Body of pancreas (tissue), 4 donors: ENCODE measurements around the gene VEGFD. TPM values are rescaled to one million over a fixed set of nuclear protein-coding genes. Genes with fewer than 3 reads are reported as not detected.
"Not testable (repeated sequence)": the region's sequence is repeated elsewhere in the genome, so short reads cannot be mapped to it uniquely, and the experiment has no call there.

ENCODE experiments used
- ATAC-seq: fragments of 150-250 bp; one replicate; pipeline ENCODE4 v1.9.1; 2016
- DNase-seq, 4 donors: peaks; one replicate each; pipeline ENCODE4 v3.0.0-alpha.2; 2019
- H3K27ac ChIP-seq, 4 donors: fragments of 200-600 bp; sonication (generic); 1 replicate in 3 of 4; 2 replicates in 1 of 4; pipeline versions ENCODE4 v1.5.1 to v1.6.1; 2016 to 2019; ENCODE audit warnings: mild to moderate bottlenecking in 1 of 4, mixed read lengths in 1 of 4, moderate library complexity in 1 of 4
- H3K27me3 ChIP-seq, 2 donors: fragments of 200-600 bp; sonication (generic); one replicate each; pipeline ENCODE4 v1.6.0; 2016; ENCODE audit warnings: mild to moderate bottlenecking in 1 of 2
- H3K36me3 ChIP-seq, 2 donors: fragments of 200-600 bp; sonication (generic); replicated peaks in 1 of 2; 2 replicates each; pipeline ENCODE4 v1.5.1; 2016; ENCODE audit warnings: low read depth in 2 of 2; ENCODE audit not compliant: insufficient read depth in 1 of 2
- H3K4me1 ChIP-seq: fragments of 200-600 bp; sonication (generic); one replicate; pipeline ENCODE4 v1.6.0; 2016
- H3K4me3 ChIP-seq, 2 donors: fragments of 200-600 bp; sonication (generic); 1 replicate in 1 of 2; 2 replicates in 1 of 2; pipeline ENCODE4 v1.5.1; 2016 to 2019
- H3K9me3 ChIP-seq, 3 donors: fragments of 200-600 bp; sonication (generic); 1 replicate in 2 of 3; 2 replicates in 1 of 3; pipeline ENCODE4 v1.5.1; 2016
- CTCF ChIP-seq, 7 experiments: fragments of 450-650 bp in 4 of 7; fragments of 200-600 bp in 3 of 7; sonication (generic) in 3 of 7; IDR thresholded peaks; one replicate each; pipeline ENCODE4 v1.5.1; 2016 to 2019; ENCODE audit warnings: antibody characterized with exemption in 7 of 7
- POLR2A ChIP-seq, 3 donors: fragments of 450-650 bp; IDR thresholded peaks; one replicate each; pipeline ENCODE4 v1.6.1; 2016; ENCODE audit warnings: antibody characterized with exemption in 3 of 3, mild to moderate bottlenecking in 2 of 3
- WGBS, 2 donors: methylation state at CpG; one replicate each; pipeline ENCODE4 v1.1.5; 2017; 5-methylcytosine and 5-hydroxymethylcytosine counted together
- intact Hi-C: fragments of 100-400 bp; cut with DNase I; formaldehyde crosslinking; loops from one replicate; pipeline ENCODE4 v1.15.1; 2023
- total RNA-seq, 2 donors: library from RNA; depleted of rRNA; stranded (reverse); fragments of >200 nt; gene quantifications; one replicate each; pipeline ENCODE4 v1.1.0, GENCODE V29; 2016

VEGFD gene
- total RNA-seq, 2 donors from 2014 or later = 0.66 TPM; not detected in 1

DNA sequence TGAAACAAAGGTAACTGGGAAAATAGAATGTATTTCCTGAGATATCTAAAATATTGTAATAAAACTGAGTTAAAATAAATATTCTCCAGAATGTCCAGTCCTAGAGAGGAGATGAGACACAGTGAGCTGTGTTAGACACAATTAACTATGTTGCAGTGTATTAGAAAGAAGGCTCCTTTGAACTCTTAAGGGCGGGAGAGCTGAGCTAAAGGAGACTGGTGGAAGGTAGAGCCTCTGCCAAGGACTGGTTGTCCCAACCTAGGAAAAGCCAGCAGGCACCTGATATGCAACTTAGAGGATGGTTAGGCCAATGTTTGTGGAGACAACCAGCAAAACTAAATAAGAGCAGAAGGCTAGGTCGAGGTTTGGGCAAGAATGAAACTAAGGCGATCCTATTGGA lies 73.1 kb downstream of the VEGFD start:
- 77 to 81% methylated on average over 3 of the region's 3 CpGs for WGBS, 2 donors
- Histone ChIP-seq H3K36me3 (no peaks in the 10 kb centered on the region), H3K4me1 (peaks cover 4% of the 10 kb centered on the region), H3K27me3 (no peaks in the 10 kb centered on the region), H3K9me3 (no peaks in the 10 kb centered on the region), H3K4me3 (no peak overlapping the region), H3K27ac (peak overlapping the region in 1 of 4 donors; percentile 65)
- ATAC-seq (no peak), DNase-seq (peak in 1 of 4 donors; percentile 19)
- TF ChIP-seq CTCF (IDR thresholded peaks at IDR 0.05) (no peak), POLR2A (IDR thresholded peaks at IDR 0.05) (no peak)
- intact Hi-C loops = no loop called here

DNA sequence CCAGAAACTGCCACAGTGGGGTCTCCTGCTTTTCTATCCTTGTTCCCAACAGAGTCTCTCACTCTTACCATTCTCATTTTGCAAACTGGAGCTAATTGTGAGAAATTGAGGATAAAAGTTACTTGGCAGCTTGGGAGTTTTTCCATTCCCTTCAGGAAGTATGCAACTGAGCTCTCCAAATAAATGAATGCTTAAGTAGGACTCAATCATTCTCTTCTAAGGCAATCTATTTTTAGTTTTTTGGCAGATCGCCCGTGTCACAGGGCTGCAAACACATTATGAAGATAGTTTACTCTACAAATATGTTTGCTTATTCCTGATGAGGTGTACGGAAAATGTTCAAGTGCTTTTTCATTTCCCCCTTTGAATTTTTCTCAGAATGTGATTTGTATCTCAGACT lies 74.1 kb downstream of the VEGFD start:
- TF ChIP-seq CTCF (IDR thresholded peaks at IDR 0.05) (no peak), POLR2A (IDR thresholded peaks at IDR 0.05) (no peak)
- WGBS, 2 donors = 0 to 10% methylated on average over 3 of the region's 3 CpGs
- ATAC-seq (peak; percentile 82), DNase-seq (peak; percentile 45 to 73 (median 68))
- intact Hi-C loops = no loop called here
- H3K27ac ChIP-seq = peak overlapping the region; percentile 15 to 65 (median 58)
- peaks cover 4% of the 10 kb centered on the region for H3K4me1 ChIP-seq
- H3K9me3 ChIP-seq = no peaks in the 10 kb centered on the region
- no peaks in the 10 kb centered on the region for H3K27me3 ChIP-seq
- no peaks in the 10 kb centered on the region for H3K36me3 ChIP-seq
- no peak overlapping the region for H3K4me3 ChIP-seq

DNA sequence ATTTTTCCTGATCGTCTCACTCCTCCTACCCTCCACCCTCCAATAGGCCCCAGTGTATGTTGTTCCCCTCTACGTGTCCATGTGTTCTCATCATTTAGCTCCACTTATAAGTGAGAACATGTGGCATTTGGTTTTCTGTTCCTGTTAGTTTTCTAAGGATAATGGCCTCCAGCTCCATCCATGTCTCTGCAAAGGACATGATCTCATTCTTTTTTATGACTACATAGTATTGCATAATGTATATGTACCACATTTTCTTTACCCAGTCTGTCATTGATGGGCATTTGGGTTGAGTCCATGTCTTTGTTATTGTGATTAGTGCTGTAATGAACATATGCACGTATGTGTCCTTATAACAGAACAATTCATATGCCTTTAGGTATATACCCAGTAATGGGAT lies 78.3 kb downstream of the VEGFD start:
- H3K4me1 ChIP-seq = peaks cover 16% of the 10 kb centered on the region
- H3K27ac ChIP-seq, intact Hi-C loops, H3K9me3 ChIP-seq, H3K4me3 ChIP-seq, H3K27me3 ChIP-seq, DNase-seq, ATAC-seq, H3K36me3 ChIP-seq: not testable (repeated sequence)
- WGBS, 2 donors = 82 to 98% methylated on average over 3 of the region's 3 CpGs

DNA sequence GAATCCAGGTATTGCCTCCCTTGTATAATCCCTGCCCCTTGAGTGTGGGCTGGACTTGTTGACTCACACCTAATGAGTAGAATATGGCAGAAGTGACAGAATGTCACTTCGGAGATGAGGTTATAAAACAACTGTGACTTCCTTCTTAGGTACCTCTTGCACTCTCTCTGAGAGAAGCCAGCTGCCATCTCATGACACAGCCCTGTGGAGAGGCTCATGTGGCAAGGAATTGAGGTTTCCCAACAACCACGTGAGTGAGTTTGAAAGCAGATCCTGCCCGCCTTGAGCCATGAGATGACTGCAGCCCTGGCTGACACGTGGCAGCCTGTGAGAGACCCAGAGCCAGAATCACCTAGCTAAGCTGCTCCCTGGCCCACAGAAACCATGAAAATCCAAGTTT lies 82.3 kb downstream of the VEGFD start:
- Histone ChIP-seq H3K27me3 (no peaks in the 10 kb centered on the region), H3K4me3 (no peak overlapping the region), H3K27ac (peak overlapping the region; percentile 46 to 83 (median 64)), H3K4me1 (peaks cover 33% of the 10 kb centered on the region), H3K36me3 (no peaks in the 10 kb centered on the region), H3K9me3 (no peaks in the 10 kb centered on the region)
- intact Hi-C loops = no loop called here
- TF ChIP-seq POLR2A (IDR thresholded peaks at IDR 0.05) (peak; percentile 29 to 47 (median 42)), CTCF (IDR thresholded peaks at IDR 0.05) (no peak)
- peak; percentile 85 for ATAC-seq
- peak; percentile 70 to 88 (median 82) for DNase-seq
- WGBS, 2 donors = 0 to 32% methylated on average over 3 to 4 of the region's 4 CpGs

DNA sequence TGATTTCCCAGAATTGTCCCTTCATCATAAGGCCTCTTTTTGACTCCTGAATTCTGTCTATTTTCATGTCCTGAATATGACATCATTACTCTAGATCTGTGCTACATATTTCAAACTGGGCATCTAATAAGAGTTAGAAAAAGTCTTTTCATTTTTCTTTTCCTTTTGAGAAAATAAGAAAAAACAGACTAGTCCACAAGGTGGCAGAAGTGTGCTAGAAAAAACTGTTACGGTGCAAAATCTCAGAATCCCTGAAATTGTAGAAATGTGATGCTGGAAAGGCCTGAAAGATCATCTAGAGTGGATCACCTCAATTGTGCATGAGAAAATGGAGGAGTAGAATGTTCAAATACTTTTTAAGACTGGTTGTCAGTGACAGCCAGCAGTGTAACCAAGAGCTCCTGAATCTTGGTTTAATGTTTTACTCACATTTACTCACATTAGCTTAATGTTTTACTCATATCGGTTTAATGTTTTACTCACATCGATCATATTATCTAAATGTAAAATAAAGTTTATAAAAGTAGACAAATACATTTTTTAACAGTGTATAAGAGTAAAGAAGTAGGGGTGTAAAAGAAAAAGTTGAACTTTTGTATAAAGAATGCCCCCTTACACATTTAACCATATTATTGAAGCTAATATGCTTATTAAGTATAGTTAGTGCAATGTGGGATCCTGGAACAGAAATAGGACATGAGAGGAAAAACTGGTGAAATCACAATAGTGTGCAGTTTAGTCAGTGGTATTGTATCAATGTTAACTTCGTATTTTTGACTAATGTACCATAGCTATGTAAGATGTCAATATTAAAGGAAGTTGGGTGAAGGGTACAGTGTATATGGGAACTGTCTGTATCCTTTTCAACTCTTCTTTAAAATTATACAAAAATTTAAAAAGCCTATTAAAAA lies 84.0 kb downstream of the VEGFD start:
- WGBS, 2 donors = 14 to 15% methylated on average over 4 of the region's 4 CpGs
- Histone ChIP-seq H3K4me3 (no peak overlapping the region), H3K36me3 (no peaks in the 10 kb centered on the region), H3K9me3 (no peaks in the 10 kb centered on the region), H3K27ac (peak overlapping the region; percentile 46 to 83 (median 62)), H3K4me1 (peaks cover 33% of the 10 kb centered on the region), H3K27me3 (no peaks in the 10 kb centered on the region)
- peak in 2 of 3 donors; percentile 41 to 47 for TF ChIP-seq POLR2A (IDR thresholded peaks at IDR 0.05)
- peak in 6 of 7 experiments; percentile 7 to 49 (median 46) for TF ChIP-seq CTCF (IDR thresholded peaks at IDR 0.05)
- DNase-seq (peak in 1 of 4 donors; percentile 17), ATAC-seq (peak; percentile 74)
- intact Hi-C loops = no loop called here
